Astrocyte (in vitro differentiated cells and primary cell): ENCODE measurements around the gene SCGB3A1. TPM values are rescaled to one million over a fixed set of nuclear protein-coding genes. Genes with fewer than 3 reads are reported as not detected.

ENCODE experiments used
- DNase-seq: peaks from one replicate; pipeline ENCODE4 v3.0.0-alpha.2; 2010; ENCODE audit warnings: low read depth
- FAIRE-seq: peaks from 2 replicates; lab custom pipeline; 2011; peaks lifted over from hg19 to GRCh38; lab: Jason Lieb, UNC
- H2AFZ ChIP-seq: 2 replicates; pipeline ENCODE4 v1.6.0; 2012; ENCODE audit warnings: low read depth, low read length, inconsistent platforms
- H3K27ac ChIP-seq: 2 replicates; pipeline ENCODE4 v1.5.1; 2011; ENCODE audit warnings: low read depth, low read length, inconsistent platforms
- H3K27me3 ChIP-seq: 2 replicates; pipeline ENCODE4 v1.6.0; 2011; ENCODE audit warnings: low read length, inconsistent platforms; ENCODE audit not compliant: insufficient read depth
- H3K36me3 ChIP-seq: 2 replicates; pipeline ENCODE4 v1.5.1; 2011; ENCODE audit warnings: low read length, inconsistent platforms; ENCODE audit not compliant: insufficient read depth
- H3K4me1 ChIP-seq: 2 replicates; pipeline ENCODE4 v1.5.1; 2011; ENCODE audit warnings: low read length, inconsistent platforms; ENCODE audit not compliant: insufficient read depth
- H3K4me2 ChIP-seq: 2 replicates; pipeline ENCODE4 v1.6.0; 2012; ENCODE audit warnings: low read length, inconsistent platforms
- H3K4me3 ChIP-seq: 2 replicates; pipeline ENCODE4 v1.5.1; 2011; ENCODE audit warnings: low read depth, mild to moderate bottlenecking, low read length, inconsistent platforms; ENCODE audit not compliant: insufficient read depth
- H3K79me2 ChIP-seq: 2 replicates; pipeline ENCODE4 v1.6.0; 2012; ENCODE audit warnings: mild to moderate bottlenecking, low read length, inconsistent platforms; ENCODE audit not compliant: insufficient read depth
- H3K9ac ChIP-seq: 2 replicates; pipeline ENCODE4 v1.6.0; 2012; ENCODE audit warnings: mild to moderate bottlenecking, low read length, inconsistent platforms
- H3K9me3 ChIP-seq: 2 replicates; pipeline ENCODE4 v1.5.1; 2012; ENCODE audit warnings: low read depth, mild to moderate bottlenecking, low read length, inconsistent platforms; ENCODE audit not compliant: insufficient read depth
- H4K20me1 ChIP-seq: 2 replicates; pipeline ENCODE4 v1.6.0; 2012; ENCODE audit warnings: low read length, inconsistent platforms; ENCODE audit not compliant: insufficient read depth
- H3K27ac Mint-ChIP-seq: one replicate; pipeline ENCODE4 v1.8.0; 2021; ENCODE audit warnings: mild to moderate bottlenecking, mixed read lengths; ENCODE audit not compliant: unreplicated experiment
- H3K27me3 Mint-ChIP-seq: one replicate; pipeline ENCODE4 v1.8.0; 2021; ENCODE audit warnings: low read depth, mixed read lengths; ENCODE audit not compliant: unreplicated experiment
- H3K36me3 Mint-ChIP-seq: one replicate; pipeline ENCODE4 v1.8.0; 2021; ENCODE audit warnings: low read depth, mixed read lengths; ENCODE audit not compliant: unreplicated experiment
- H3K4me1 Mint-ChIP-seq: one replicate; pipeline ENCODE4 v1.8.0; 2021; ENCODE audit warnings: low read depth, mixed read lengths; ENCODE audit not compliant: unreplicated experiment
- H3K4me3 Mint-ChIP-seq: one replicate; pipeline ENCODE4 v1.8.0; 2021; ENCODE audit warnings: mild to moderate bottlenecking, moderate library complexity, mixed read lengths; ENCODE audit not compliant: unreplicated experiment
- H3K9me3 Mint-ChIP-seq: one replicate; pipeline ENCODE4 v1.8.0; 2021; ENCODE audit warnings: mild to moderate bottlenecking, mixed read lengths; ENCODE audit not compliant: unreplicated experiment
- EZH2 ChIP-seq: IDR thresholded peaks from 2 replicates; pipeline ENCODE4 v1.6.1; 2012; ENCODE audit warnings: mild to moderate bottlenecking, low read length, inconsistent platforms; ENCODE audit not compliant: insufficient read depth
- total RNA-seq: library from RNA; stranded (reverse); gene quantifications from 2 replicates; pipeline ENCODE4 v1.2.1, GENCODE V29; 2021
- TF ChIP-seq, protein P1 (sequence below): IDR thresholded peaks from 2 replicates; pipeline ENCODE4 v1.5.1; 2011; ENCODE audit warnings: low read depth, mild to moderate bottlenecking, inconsistent platforms, low read length, moderate library complexity; ENCODE audit not compliant: insufficient read depth

The SCGB3A1 gene
- total RNA-seq, 1 donor from 2014 or later, result not detected

DNA sequence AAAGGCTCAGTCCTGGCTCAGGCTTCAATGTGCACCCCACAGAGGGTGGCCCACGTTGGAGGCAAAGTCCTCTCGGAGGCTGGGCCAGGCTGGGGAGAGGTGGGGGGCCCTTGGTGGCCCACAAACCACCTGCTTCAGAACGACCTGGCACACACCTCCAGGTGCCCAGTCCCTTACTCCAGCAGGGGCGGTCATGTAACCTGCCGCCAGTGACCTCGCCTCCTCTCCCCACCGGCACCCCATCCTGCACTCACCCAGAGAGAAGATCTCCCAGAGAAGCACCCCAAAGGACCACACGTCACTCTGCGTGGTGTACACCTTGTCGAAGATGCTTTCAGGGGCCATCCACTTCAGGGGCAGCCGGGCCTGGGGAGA is 22.5 kb upstream of the SCGB3A1 start:
- no peak overlapping the region for H3K4me3 Mint-ChIP-seq
- H2AFZ ChIP-seq, result no peak overlapping the region
- no peaks in the 10 kb centered on the region for H3K4me1 Mint-ChIP-seq
- DNase-seq, result no peak
- H3K27me3 Mint-ChIP-seq, result peaks cover 18% of the 10 kb centered on the region
- H3K9me3 Mint-ChIP-seq, result no peaks in the 10 kb centered on the region
- TF ChIP-seq, protein P1, sequence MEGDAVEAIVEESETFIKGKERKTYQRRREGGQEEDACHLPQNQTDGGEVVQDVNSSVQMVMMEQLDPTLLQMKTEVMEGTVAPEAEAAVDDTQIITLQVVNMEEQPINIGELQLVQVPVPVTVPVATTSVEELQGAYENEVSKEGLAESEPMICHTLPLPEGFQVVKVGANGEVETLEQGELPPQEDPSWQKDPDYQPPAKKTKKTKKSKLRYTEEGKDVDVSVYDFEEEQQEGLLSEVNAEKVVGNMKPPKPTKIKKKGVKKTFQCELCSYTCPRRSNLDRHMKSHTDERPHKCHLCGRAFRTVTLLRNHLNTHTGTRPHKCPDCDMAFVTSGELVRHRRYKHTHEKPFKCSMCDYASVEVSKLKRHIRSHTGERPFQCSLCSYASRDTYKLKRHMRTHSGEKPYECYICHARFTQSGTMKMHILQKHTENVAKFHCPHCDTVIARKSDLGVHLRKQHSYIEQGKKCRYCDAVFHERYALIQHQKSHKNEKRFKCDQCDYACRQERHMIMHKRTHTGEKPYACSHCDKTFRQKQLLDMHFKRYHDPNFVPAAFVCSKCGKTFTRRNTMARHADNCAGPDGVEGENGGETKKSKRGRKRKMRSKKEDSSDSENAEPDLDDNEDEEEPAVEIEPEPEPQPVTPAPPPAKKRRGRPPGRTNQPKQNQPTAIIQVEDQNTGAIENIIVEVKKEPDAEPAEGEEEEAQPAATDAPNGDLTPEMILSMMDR, result no peak
- no peak for TF ChIP-seq EZH2
- H3K79me2 ChIP-seq, result no peaks in the 10 kb centered on the region
- no peak overlapping the region for H3K4me3 ChIP-seq
- no peak overlapping the region for H3K27ac Mint-ChIP-seq
- H3K36me3 ChIP-seq, result no peaks in the 10 kb centered on the region
- H3K27ac ChIP-seq, result no peak overlapping the region
- H3K36me3 Mint-ChIP-seq, result peaks cover 4% of the 10 kb centered on the region
- H3K9me3 ChIP-seq, result no peaks in the 10 kb centered on the region
- H3K9ac ChIP-seq, result no peak overlapping the region
- H4K20me1 ChIP-seq, result no peaks in the 10 kb centered on the region
- H3K4me1 ChIP-seq, result no peaks in the 10 kb centered on the region
- H3K4me2 ChIP-seq, result no peak overlapping the region
- peaks cover 5% of the 10 kb centered on the region for H3K27me3 ChIP-seq
- FAIRE-seq, result no peak

GRCh38 chr5:180613188-180613813 is 22.0 kb upstream of the SCGB3A1 start:
- Mint-ChIP-seq H3K4me1 (peaks cover under 1% of the 10 kb centered on the region), H3K27me3 (peaks cover 17% of the 10 kb centered on the region), H3K4me3 (no peak overlapping the region), H3K9me3 (no peaks in the 10 kb centered on the region), H3K27ac (no peak overlapping the region), H3K36me3 (peaks cover 4% of the 10 kb centered on the region)
- no peak for TF ChIP-seq EZH2
- TF ChIP-seq, protein P1, result no peak
- FAIRE-seq (no peak), DNase-seq (no peak)
- H4K20me1 ChIP-seq, result no peaks in the 10 kb centered on the region
- no peaks in the 10 kb centered on the region for H3K36me3 ChIP-seq
- no peaks in the 10 kb centered on the region for H3K79me2 ChIP-seq
- no peaks in the 10 kb centered on the region for H3K4me1 ChIP-seq
- peaks cover 2% of the 10 kb centered on the region for H3K27me3 ChIP-seq
- no peaks in the 10 kb centered on the region for H3K9me3 ChIP-seq
- H3K27ac ChIP-seq, result no peak overlapping the region
- no peak overlapping the region for H2AFZ ChIP-seq
- H3K9ac ChIP-seq, result no peak overlapping the region
- no peak overlapping the region for H3K4me3 ChIP-seq
- H3K4me2 ChIP-seq, result no peak overlapping the region

GRCh38 chr5:180612683-180613082 is 21.4 kb upstream of the SCGB3A1 start:
- Histone ChIP-seq H3K9me3 (no peaks in the 10 kb centered on the region), H3K4me3 (no peak overlapping the region), H4K20me1 (no peaks in the 10 kb centered on the region), H3K79me2 (no peaks in the 10 kb centered on the region), H3K4me2 (no peak overlapping the region), H3K36me3 (no peaks in the 10 kb centered on the region), H2AFZ (no peak overlapping the region), H3K9ac (no peak overlapping the region), H3K27me3 (peaks cover 2% of the 10 kb centered on the region), H3K4me1 (no peaks in the 10 kb centered on the region), H3K27ac (no peak overlapping the region)
- Mint-ChIP-seq H3K27ac (no peak overlapping the region), H3K9me3 (no peaks in the 10 kb centered on the region), H3K36me3 (peaks cover 4% of the 10 kb centered on the region), H3K4me1 (peaks cover 5% of the 10 kb centered on the region), H3K27me3 (peaks cover 20% of the 10 kb centered on the region), H3K4me3 (no peak overlapping the region)
- FAIRE-seq, result no peak
- no peak for DNase-seq
- TF ChIP-seq, protein P1, result no peak
- TF ChIP-seq EZH2, result no peak
